ENCODE results near the gene TRMT112.

TRMT112 gene

DNA sequence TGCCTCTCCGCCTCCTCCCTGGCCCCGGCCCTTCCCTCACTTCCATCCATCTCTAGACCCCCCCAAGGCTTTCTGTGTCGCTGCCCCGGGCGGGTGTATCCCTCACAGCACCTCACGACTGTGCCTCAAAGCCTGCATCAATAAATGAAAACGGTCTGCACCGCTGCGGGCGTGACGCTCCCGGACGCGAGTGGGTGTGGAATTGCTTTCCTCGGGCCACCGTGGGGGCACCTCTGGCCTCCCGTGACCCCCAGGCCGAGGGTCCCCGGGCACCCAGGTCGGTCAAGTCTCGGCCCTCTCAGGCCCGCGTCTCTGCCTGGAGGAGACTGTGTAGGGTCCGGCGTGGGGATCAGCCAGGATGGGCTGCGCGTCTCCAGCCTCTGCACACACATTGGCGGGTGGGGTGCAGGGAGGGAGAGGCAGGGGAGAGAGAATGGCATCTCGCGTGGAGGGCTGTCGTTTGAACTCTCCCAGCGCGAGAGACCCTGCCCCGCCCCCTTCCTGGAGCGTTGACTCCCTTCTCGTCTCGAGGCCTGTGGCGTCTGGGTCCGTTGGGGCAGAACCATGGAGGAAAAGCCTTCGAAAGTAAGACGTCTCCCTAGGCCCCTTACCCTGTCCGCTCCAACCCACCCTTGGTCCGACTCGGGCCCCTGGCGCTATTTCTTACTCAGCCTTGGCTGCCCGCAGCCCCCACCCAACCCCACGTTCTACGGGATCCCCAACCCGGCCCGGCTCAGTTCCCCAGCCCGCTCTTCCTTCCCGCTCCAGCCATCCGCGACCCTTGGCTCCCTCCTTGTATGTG lies 17.3 kb downstream of the TRMT112 start, which contains the start of gene CATSPERZ:
CATSPERZ (plus strand) TSS at position 512 of the 802 bp plus-strand sequence; CDS start at position 565, 53 bp downstream.
- no peak for DNase-seq (ENCODE audit: low read depth in 2 of 2)
- TF ChIP-seq, protein P1, sequence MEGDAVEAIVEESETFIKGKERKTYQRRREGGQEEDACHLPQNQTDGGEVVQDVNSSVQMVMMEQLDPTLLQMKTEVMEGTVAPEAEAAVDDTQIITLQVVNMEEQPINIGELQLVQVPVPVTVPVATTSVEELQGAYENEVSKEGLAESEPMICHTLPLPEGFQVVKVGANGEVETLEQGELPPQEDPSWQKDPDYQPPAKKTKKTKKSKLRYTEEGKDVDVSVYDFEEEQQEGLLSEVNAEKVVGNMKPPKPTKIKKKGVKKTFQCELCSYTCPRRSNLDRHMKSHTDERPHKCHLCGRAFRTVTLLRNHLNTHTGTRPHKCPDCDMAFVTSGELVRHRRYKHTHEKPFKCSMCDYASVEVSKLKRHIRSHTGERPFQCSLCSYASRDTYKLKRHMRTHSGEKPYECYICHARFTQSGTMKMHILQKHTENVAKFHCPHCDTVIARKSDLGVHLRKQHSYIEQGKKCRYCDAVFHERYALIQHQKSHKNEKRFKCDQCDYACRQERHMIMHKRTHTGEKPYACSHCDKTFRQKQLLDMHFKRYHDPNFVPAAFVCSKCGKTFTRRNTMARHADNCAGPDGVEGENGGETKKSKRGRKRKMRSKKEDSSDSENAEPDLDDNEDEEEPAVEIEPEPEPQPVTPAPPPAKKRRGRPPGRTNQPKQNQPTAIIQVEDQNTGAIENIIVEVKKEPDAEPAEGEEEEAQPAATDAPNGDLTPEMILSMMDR (IDR thresholded peaks at IDR 0.05; ENCODE audit: low read depth, low read length), result no peak
- H3K4me3 ChIP-seq (replicated peaks in 1 of 2; ENCODE audit: low read depth in 2 of 2, low read length in 2 of 2), result peak within 1 kb of the TSS; percentile 15 to 33

DNA sequence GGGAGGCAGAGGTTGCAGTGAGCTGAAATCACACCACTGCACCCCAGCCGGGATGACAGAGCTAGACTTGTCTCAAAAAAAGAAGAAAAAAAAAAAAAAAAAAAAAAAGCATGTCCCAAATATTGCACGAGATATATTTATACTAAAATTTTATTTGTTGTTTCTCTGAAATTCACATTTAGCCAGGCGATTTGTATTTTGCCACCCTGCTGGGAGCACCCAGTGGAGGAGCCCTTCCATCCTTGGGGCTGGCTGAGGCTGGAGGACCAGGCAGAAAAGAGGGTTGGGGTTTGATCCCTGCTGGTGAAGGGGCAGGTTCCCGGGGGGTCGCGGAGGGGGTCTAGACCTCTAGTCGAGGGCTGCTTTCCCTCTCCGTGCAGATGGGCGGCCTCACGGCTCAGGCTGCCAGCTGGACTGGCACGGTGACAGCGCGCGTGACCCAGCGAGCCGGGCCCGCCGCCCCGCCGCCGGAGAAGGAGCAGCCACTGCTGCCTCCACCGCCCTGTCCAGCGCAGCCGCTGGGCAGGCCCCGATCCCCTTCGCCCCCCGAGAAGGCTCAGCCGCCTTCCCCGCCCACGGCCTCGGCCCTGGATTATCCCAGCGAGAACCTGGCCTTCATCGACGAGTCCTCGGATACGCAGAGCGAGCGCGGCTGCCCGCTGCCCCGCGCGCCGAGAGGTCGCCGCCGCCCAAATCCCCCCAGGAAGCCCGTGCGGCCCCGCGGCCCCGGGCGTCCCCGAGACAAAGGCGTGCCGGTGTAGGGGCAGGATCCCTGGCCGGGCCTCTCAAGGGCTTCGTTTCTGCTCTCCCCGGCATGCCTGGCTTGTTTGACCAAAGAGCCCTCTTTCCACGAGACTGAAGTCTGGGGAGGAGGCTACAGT lies 18.2 kb downstream of the TRMT112 start:
- peak in 1 of 2 donors; percentile 41 for DNase-seq (ENCODE audit: low read depth in 2 of 2)
- TF ChIP-seq, protein P1 (IDR thresholded peaks at IDR 0.05; ENCODE audit: low read depth, low read length), result no peak
- H3K4me3 ChIP-seq (replicated peaks in 1 of 2; ENCODE audit: low read depth in 2 of 2, low read length in 2 of 2), result peak overlapping the region in 1 of 2 donors; percentile 21

- TF ChIP-seq, protein P1 (IDR thresholded peaks at IDR 0.05; ENCODE audit: low read depth, low read length), result no peak
- H3K4me3 ChIP-seq (replicated peaks in 1 of 2; ENCODE audit: low read depth in 2 of 2, low read length in 2 of 2), result no peak overlapping the region
- no peak for DNase-seq (ENCODE audit: low read depth in 2 of 2)
These were observed 19.5 kb downstream of the TRMT112 start for GRCh38 chr11:64297699-64298358.

- no peak for DNase-seq (ENCODE audit: low read depth in 2 of 2)
- H3K4me3 ChIP-seq (replicated peaks in 1 of 2; ENCODE audit: low read depth in 2 of 2, low read length in 2 of 2), result no peak overlapping the region
- TF ChIP-seq, protein P1 (IDR thresholded peaks at IDR 0.05; ENCODE audit: low read depth, low read length), result no peak
These were observed 20.3 kb downstream of the TRMT112 start for GRCh38 chr11:64296830-64297698.

DNA sequence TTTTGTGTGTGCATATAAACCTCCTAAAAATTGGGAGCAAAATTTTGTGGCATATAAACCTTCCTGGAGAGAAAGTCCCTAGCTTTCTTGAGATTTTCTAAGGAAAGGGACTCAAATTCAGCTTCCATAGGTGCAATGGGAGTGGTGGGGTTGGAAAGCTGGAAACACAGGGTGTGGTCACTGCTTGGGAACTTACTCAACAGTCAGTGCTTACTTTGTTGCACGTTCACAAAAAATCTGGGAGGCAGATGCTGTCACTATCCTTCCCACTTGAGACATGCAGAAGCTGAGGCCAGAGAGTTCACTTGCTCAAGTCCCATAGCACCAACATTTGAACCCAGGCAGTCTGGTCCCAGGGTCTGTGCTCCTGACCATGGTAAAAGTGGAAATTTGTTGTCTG lies 21.1 kb downstream of the TRMT112 start:
- no peak overlapping the region for H3K4me3 ChIP-seq (replicated peaks in 1 of 2; ENCODE audit: low read depth in 2 of 2, low read length in 2 of 2)
- TF ChIP-seq, protein P1 (IDR thresholded peaks at IDR 0.05; ENCODE audit: low read depth, low read length), result no peak
- DNase-seq (ENCODE audit: low read depth in 2 of 2), result no peak

- TF ChIP-seq, protein P1 (IDR thresholded peaks at IDR 0.05; ENCODE audit: low read depth, low read length), result no peak
These were observed 21.6 kb downstream of the TRMT112 start for GRCh38 chr11:64295760-64296159.

More at GRCh38 chr11:64295760-64296159, 21.6 kb downstream of the TRMT112 start:
- no peak for DNase-seq (ENCODE audit: low read depth in 2 of 2)
- H3K4me3 ChIP-seq (replicated peaks in 1 of 2; ENCODE audit: low read depth in 2 of 2, low read length in 2 of 2), result no peak overlapping the region
